NCI-H774 (cell line): ENCODE data around the gene EZR.
"Not testable (repeated sequence)": the region's sequence is repeated elsewhere in the genome, so short reads cannot be mapped to it uniquely, and the experiment has no call there.

Experiments used
- DNase-seq: peaks from one replicate; lab custom pipeline; 2025; lab: John Stamatoyannopoulos, UW

EZR gene

DNA sequence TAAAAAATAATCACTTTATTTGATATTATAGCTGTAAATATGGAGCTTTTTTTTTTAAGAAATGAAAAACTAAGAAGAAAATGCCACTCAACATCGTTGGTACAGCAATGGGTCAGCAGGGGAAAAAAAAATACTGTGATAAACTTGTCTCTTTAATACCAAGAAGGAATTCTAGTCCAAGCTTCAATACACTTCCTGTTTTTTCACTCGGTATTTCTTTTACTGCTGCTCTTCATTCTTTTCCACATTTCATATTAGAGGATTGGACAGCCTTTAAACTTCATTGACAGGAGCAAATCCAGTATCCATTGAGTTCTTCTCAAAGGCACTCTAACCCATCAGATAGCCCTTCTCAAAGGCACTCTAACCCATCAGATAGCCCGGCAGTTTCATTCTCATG lies 22.2 kb upstream of the EZR start:
- no peak for DNase-seq

DNA sequence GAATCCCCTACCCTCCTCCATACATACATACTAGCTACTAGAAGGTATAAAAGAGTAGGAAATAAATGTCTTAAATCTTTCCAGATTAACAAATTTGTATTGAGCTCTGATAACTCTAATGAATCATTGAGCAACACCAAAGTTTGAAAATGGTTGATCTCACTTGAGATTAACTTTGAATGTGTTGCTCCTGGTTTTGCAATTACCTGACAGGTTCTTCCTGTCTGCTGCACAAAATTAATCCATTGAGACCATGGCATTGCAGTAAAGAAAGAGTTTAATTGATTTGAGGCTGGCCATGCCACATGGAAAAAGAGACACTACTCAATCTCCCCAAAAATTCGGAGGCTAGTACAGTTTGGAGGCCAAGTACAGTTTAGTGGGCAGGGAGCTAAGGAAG lies 21.3 kb upstream of the EZR start:
- no peak for DNase-seq

DNA sequence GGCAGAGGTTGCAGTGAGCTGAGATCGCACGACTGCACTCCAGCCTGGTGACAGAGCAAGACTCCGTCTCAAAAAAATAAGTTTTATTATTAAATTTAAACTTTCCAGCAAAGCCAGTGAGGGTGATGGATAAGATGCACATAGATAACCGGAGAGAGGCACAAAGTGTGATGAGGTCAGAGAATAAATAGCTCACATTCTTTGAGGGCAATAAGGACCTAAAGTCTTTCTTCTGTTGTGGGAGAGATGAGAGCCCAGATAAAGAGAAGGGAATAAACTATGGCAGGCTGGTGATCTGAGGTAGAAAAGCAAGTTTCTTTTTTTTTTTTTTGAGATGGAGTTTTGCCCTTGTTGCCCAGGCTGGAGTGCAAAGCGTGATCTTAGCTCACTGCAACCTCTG lies 20.6 kb upstream of the EZR start:
- no peak for DNase-seq

DNA sequence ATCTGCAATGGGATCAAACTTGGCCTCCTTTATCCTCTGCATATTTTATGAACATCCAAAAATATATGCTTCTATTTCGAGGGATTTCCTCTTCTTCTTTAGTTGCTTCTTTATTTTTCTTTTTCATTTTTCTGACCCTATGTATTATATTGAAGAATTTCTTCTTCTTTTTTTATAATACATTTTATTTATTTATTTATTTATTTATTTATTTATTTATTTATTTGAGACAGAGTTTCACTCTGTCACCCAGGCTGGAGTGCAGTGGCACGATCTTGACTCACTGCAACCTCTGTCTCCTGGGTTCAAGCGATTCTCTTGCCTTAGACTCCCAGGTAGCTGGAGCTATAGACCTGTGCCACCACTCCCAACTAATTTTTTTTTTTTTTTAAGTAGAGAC lies 19.6 kb upstream of the EZR start:
- DNase-seq = not testable (repeated sequence)

DNA sequence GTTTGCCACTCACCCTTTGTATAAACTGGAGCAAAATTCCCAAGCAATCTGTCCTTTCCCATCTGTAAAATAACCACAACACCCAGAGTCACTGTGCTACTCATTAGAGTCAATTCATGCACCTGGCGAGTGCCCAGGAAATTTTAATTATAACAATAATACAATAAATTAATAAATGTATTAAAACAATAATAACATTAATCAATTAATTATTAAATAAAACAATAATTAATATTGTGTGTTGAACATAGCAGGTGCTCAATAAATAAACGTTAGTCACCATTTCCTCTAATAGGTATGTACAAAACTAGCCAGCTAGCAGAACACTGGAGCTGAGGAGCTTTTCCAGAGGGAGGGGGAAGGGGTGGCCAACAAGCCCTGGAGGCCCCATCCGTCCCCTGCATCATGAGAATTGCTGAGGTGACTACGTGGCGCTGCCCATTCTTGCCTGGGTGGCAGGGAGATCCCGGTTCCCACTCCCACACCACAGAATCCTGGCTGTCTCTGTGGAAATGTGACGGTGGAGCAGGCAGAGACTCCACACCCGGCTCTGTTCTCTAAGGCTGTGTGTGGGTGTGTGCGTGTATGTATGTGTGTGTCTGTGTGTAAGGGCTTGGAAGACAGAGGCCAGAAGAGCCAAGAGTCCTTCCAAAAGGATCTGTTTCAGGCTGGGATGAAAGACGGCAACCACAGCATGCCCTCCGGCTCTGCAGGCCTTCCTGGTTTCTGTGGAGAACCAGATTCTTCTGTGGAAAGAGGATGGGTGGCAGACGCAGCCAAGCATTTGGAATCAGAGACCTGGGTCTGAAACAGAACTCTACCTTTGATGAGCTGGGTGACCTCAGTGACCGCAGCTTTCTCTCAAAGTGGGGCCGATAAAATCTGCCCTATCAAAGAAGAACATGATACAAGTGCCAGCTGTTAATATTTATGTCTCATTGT lies 18.8 kb upstream of the EZR start:
- no peak for DNase-seq

DNA sequence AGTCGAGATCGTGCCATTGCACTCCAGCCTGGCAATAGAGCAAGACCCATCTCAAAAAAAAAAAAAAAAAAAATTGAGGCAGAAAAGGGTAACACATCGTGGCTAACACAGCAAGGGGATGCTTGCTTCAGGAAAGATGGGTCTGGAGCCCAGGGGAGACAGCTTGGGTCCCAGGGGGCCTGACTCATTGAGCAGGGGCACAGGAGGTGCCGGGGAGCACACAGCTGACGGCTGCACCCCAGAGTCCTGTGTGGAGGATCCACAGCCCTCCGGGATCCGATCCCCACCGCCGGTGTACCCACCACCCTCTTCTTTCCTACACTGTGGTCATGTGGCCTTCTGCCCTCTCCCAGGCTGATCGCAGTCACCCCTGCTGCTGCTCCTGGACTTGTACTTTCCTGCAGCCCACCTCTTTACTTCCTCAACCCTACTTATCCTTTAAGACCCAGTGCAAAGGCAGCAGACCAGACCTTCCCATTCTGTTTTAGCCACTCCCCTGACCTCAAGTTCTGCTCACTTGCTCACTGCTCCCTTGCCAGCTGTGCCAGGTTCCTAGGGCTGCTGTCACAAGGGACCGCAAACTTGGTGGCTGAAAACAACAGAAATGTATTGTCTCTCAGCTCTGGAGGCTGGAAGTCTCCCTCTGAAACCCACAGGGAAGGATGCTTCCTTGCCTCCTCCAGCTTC lies 17.6 kb upstream of the EZR start:
- no peak for DNase-seq

DNA sequence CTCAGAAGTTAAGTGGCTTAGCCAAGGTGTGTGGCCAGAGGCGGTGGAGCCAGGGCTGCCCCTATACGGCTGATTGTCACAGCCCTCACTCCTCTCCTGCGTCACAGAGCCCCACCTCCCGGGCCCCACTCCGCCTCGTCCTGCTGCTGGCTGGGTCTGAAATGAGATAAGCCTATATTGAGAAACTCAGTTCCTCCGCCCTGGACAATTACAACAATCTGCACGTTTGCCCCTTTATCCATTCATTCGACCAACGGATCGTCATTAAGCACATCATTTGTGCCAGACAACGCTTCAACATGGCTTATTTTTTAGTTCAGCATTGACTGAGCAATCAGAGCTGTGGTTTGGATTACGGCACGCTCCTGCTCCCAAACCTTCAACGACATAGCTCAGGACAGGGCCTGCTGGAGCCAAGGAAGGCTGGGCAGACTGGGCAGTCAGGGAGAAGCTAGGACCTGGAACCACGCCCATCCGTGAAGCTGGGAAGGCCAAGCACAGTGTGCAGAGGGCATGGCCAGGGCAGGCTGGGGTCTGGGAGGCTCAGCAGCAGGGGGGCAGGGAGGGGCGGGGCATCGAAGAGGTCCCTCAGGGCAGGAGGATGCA lies 16.6 kb upstream of the EZR start:
- no peak for DNase-seq

DNA sequence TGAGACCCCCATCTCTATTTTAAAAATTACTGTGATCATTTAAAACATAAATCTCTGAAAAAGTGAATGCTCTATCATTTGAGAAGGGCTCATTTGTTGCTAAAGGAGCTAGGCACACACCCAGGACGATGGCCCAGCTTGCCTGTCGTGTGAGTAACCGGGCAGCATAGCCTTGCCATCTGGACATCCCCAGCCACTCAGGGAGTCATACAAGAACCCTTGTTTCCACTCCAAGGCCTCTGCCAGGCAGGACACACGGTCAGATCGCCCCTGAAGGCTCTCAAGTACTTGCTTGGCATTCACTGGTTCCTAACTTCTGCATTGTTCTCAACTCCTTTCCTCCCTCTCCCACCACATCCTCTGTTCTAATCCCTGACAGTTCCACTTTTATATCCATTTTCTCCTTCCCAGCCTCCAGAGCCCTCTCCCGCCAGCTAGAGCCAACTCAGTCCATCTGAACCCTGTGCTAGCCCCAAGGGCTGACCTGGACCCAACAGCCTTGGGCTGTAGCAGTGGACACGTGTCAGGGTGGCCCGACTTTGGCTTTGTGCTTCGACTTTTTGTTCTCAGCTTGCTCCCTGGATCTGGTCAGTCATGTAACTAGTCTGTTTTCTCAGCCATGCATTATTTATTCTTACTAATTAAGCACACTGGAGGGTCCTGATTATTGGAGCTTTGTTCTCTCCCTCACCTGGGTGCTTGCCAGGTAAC lies 15.7 kb upstream of the EZR start:
- DNase-seq = no peak

DNA sequence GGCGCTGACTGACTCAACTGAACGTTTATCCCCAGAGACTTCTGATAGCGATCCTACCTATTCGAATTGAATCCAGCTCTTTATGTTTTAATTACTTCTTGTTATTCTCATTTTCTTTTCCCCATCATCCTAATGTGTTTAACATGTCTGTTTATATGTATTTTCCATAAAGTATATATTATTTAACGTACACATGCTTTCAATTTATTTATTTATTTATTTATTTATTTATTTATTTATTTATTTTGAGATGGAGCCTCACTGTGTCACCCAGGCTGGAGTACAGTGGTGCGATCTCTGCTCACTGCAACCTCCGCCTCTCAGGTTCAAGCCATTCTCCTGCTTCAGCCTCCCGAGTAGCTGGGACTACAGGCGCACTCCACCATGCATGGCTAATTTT lies 13.6 kb upstream of the EZR start:
- DNase-seq = not testable (repeated sequence)

DNA sequence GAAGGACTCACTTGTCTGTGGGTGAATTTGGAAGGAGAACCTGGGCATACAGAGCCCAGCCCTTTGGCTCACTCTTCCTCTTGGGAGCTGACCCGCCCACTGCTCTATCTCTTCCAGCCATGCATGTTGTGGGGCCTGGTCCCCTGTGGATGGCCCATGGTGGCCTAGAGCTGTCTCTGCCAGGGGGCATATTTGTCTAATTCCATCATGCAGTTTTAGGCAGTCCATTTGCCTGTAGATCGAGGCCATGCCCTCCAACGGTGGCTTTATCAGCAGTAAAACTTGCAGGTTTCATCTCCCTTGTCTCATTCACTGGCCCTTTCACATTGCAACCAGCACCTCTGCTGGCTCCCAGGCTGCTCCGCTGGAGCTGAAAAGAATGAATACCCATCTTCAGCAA lies 12.9 kb upstream of the EZR start:
- no peak for DNase-seq

DNA sequence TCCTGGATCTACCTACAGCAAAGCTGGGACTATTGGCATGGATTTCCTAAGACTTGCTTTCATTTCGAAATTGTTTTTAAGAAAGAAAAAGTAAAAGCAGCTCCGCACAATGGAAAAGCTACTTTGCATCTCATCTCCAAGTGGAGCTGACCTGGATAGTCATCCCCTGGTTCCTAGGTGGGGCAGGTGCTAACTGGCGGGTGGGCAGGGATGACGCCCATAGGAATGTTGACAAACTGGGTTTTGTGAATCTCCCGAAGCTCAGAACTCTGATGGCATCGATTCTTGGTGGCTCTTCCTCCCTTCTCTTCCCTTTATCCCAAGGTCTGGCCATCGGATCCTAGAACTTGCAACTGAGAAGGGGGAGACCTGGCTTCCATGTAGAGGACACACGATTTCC lies 12.4 kb upstream of the EZR start:
- DNase-seq = no peak

DNA sequence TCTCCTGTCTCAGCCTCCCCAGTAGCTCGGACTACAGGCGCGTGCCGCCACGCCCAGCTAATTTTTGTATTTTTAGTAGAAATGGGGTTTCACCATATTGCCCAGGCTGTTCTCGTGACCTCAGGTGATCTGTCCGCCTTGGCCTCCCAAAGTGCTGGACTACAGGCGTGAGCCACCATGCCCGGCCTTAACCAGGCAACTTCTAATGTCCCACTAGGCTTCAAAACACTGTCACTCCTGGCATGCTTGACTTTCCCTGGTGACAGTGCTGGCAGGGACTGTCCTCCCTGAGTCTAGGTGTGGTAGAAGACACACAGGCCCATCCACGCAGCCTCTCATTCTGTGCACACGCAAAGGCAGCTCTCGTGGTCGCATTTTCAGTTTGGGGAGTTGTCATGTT lies 11.6 kb upstream of the EZR start:
- no peak for DNase-seq

DNA sequence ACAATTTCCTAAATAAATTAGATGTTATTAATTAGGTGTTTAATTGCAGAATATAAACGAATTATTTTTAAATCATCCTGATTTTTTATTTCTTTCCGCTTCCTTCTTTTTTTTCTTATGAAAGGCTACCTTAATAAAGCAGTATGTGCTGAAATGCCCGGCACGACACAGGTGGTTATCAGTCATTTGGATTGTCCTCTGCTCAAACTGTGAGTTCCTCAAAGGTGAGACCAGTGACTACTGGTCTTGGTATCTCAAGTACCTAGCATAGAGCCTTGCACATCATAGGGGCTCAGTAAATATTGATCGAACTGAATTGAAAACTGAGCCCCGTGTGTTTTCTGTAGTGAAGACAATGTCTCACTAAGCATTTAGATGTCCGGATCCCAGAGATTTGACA lies 9.6 kb upstream of the EZR start:
- DNase-seq = no peak

DNA sequence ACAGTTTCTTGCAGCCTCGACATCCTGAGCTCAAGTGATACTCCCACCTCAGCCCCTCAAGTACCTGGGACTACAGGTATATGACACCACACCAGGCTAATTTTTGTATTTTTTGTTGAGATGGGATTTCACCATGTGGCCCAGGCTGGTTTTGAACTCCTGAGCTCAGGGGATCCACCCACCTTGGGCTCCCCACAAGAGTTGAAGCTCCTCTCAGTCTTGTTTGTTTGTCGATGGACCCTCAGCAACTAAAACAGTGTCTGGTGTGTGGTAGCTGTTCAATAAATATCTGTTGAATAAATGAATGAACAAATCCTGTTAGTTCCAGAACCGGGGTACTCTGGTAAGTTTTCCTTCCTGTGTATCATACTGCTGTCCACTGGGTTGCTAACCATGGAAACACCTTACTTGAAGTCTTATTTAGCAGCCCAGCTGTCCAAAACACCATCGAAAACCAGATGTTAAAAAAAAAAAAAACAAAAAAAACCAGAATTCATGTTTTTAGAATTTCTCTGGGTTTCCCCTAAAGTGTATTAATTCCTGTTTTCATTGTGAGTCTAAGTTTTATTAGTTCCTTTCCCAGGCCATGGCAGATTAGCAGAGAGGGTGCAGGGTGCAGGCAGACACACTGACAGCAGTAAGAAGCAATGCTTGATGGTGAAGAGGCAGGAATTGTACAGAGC lies 7.8 kb upstream of the EZR start:
- no peak for DNase-seq

DNA sequence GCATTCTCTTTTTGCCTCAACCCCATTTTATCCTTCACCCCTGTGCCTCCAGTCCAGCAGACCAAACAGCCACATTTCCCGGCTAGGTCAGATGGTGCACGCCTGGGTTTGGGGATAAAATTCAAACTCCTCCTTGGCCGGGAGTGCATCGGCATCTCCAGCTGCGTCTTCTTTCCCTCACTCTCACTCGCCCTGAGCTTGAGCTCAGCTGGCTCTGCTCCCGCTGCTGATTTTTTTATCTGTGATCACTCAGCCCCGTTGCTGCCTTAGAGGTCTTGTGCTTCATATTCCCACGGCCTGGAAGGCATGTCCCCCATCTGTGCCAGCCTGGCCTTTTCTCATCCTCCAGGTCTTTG lies 6.8 kb upstream of the EZR start:
- no peak for DNase-seq

DNA sequence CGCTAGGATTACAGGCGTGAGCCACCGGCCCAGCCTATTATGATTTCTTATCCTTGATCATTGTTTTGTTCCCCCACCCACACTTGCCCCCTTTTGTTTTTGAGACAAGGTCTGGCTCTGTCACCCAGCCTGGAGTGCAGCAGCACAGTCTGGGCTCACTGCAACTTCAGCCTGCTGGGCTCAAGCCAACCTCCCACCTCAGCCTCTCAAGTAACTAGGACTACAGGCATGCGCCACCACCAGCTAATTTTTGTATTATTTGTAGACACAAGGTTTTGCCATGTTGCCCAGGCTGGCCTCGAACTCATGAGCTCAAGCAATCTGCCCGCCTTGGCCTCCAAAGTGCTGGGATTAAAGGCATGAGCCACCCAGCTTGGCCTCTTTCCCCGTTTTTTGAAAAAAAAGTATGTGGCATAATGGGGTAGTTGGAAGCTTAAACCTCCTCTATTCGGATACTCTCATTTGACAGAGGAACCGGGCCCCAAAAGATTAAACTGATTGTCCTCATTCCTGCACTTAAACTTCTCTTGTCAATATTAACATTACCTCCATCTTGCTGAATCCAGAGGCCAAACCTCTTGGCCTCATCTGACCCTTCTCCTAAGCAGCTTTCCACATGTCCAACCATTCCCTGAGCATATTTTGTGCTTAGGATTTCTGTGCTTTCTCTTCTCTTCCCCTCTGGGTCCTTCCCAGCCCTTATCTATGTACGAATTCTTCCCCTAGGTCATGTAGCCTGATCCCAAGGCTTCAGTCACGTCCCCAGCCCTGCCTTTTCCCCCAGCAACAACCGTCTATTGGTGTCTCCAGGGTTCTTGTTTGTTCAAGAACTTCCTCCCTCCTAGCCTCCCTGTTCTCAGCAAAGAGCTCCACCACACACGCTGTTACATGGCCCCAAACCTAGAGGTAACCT lies 6.1 kb upstream of the EZR start:
- DNase-seq = no peak

DNA sequence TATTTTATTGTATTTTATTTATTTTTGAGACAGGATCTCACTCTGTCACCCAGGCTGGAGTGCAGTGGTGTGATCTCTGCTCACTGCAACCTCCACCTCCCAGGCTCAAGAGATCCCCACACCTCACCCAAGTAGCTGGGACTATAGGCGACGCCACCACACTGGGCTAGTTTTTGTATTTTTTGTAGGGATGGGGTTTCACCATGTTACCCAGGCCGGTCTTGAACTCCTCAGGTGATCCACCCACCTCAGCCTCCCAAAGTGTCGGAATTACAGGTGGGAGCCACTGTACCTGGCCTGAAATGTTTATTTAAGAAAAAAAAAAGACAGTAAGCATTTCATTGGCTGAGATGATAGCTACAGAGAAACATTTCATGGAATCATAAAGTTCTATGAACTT lies 4.4 kb upstream of the EZR start:
- not testable (repeated sequence) for DNase-seq

DNA sequence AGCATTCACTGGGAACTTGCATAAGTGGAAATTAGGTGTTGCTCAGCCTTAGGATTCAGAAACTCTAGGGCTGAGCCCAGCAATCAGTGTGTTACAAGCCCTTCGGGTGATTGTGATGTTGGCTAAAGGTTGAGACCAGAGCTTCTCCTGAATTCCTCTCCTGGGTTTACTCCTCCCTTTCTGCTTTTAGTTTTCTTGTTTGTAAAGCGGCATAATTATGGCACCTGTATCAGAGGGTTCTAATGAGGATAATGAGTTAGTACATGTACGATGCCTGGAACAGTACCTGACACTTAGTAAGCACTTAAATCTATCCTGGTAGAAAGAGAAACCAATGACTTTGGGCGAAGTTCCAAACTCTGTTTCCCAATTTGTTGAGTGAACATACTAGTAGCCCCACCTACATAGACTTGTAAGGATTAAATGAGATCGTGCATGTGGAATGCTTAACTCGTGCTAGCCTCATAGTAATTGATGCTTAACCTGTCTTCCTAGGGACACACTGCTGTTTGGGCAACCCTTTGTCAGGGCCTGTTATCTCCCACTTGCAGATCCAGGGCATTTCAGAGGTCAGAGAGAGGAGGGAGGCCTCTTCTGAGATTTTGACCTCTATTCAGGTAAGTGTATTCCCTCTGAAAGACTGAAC lies 932 bp upstream of the EZR start:
- DNase-seq = no peak

DNA sequence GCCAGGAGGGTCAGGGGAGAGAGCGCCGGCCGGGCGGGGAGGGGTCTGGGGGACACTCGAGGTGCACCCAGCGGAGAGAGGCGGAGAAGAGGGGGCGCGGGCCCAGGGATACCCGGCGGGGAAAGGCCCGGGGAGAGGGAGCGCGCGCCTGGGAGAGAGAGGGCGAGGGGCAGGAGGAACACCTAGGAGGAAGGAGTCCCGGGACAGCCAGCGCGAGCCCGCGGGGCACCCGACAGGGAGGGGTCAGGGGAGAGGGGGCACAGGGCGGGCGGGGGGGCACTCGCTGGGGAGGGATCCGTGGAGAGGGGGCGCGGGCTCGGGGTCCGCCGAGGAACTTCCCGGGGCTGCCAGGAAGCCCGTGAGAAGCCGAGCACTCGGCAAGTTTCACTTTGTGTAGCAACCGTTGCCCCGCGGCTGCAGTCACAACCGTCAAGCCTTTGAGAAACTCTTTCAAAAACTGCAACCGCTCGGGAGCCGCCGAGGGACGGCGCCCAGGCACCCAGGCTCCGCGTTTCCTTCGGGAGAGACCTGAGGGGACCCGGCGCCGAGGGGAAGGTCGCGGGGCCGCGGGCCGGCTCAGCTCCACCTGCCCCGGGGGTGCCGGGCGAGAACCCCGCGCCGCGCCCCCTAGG lies 471 bp downstream of the EZR start:
- DNase-seq = peak; percentile 58
